ENCODE data around the gene GBA2. TPM values are rescaled to one million over a fixed set of nuclear protein-coding genes. Genes with fewer than 3 reads are reported as not detected.
A peak's percentile ranks its signal among the peaks of the same experiment; 100 is the strongest.

Gene GBA2
- total RNA-seq, 6 experiments from 2014 or later, result 29.5 to 53.7 (median 35.2) TPM

GRCh38 chr9:35746583-35746982, 2.4 kb downstream of the GBA2 start:
- intact Hi-C loops (cut with DNase I), result no loop called here
- Histone ChIP-seq H3K4me1 (peaks cover 0 to 33% (median 15%) of the 10 kb centered on the region in 4 donors), H3K9me3 (no peaks in the 10 kb centered on the region), H3K36me3 (peaks cover 7 to 45% (median 21%) of the 10 kb centered on the region in 4 donors), H3K27me3 (no peaks in the 10 kb centered on the region), H3K4me3 (peak overlapping the region; percentile 78 to 83 (median 82)), H3K27ac (peak overlapping the region in 1 of 3 donors; percentile 85)
- ATAC-seq (peak; percentile 46 to 56 (median 48)), DNase-seq (peak in 1 of 3 donors; percentile 68)
- WGBS (ENCODE audit: insufficient coverage, low coverage, low lambda C conversion rate, missing lambda C conversion rate), result 15% methylated on average over 3 of the region's 3 CpGs
- TF ChIP-seq CTCF (IDR thresholded peaks at IDR 0.05) (no peak), POLR2A (IDR thresholded peaks at IDR 0.05) (no peak)

DNA sequence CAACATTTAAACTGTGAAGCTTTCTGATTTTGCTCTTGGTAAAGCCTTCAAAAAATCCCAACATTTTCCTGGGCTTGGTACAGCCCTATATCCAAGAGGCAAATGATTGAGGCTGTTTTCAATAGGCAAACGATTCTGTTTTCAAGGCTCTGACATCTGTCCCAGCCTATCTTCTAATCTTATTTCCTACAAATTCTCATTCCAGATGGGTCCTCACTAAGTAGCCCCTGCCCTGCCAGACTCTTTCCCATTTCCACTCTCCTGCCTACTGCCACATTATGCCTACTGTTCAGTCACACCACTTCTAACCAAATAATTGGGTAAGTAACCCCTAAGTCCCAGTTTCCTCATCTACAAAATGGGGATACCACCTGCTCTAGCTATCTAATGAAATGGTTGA, 3.5 kb downstream of the GBA2 start:
- Histone ChIP-seq H3K9me3 (no peaks in the 10 kb centered on the region), H3K36me3 (peaks cover 7 to 40% (median 17%) of the 10 kb centered on the region in 4 donors), H3K4me3 (no peak overlapping the region), H3K27me3 (no peaks in the 10 kb centered on the region), H3K27ac (no peak overlapping the region), H3K4me1 (peaks cover 0 to 33% (median 15%) of the 10 kb centered on the region in 4 donors)
- intact Hi-C loops (cut with DNase I), result no loop called here
- DNase-seq, result peak in 1 of 3 donors; percentile 21
- ATAC-seq, result no peak
- 33% methylated on average over 1 of the region's 1 CpG for WGBS (ENCODE audit: insufficient coverage, low coverage, low lambda C conversion rate, missing lambda C conversion rate)
- TF ChIP-seq POLR2A (IDR thresholded peaks at IDR 0.05) (no peak), CTCF (IDR thresholded peaks at IDR 0.05) (no peak)

DNA sequence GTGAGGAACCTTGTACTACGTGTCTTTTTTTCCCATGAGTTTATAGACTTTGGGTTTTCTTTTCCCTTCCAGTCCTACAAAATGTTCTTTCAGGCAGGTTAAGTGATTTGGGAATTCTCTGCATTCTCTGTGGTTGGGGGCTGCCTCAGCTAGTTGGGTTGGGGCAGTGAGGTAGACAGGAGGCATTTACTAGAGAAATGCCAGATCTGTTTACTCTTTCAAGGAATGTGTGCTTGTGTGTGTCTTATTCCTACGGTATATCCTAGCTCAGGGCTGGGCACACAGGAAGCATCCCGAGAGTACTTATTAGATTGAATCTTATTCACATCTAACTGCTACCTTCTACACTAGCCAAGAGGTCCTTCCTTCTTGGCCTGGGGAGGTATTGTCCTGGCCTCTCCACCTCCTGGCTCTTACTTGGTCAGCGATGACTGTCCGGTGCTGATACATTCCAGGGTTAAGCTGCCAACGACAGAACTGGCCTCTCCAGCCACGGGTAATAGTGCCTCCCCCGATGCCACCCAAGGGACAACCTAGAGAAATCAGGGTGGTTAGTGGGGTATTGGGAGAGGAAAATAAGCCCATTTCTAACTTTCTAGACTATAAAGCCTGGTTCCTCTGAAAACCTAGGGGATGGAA, 5.0 kb downstream of the GBA2 start:
- no peaks in the 10 kb centered on the region for H3K27me3 ChIP-seq
- H3K27ac ChIP-seq, result no peak overlapping the region
- no peaks in the 10 kb centered on the region for H3K9me3 ChIP-seq
- intact Hi-C loops (cut with DNase I), result no loop called here
- H3K4me3 ChIP-seq, result no peak overlapping the region
- peaks cover 0 to 27% (median 10%) of the 10 kb centered on the region in 4 donors for H3K4me1 ChIP-seq
- H3K36me3 ChIP-seq, result peaks cover 8 to 53% (median 28%) of the 10 kb centered on the region in 4 donors
- DNase-seq, result peak in 1 of 3 donors; percentile 30
- no peak for ATAC-seq
- TF ChIP-seq CTCF (IDR thresholded peaks at IDR 0.05) (no peak), POLR2A (IDR thresholded peaks at IDR 0.05) (no peak)
- WGBS (ENCODE audit: insufficient coverage, low coverage, low lambda C conversion rate, missing lambda C conversion rate), result 79% methylated on average over 6 of the region's 8 CpGs

- H3K27ac ChIP-seq, result no peak overlapping the region
- intact Hi-C loops (cut with DNase I), result no loop called here
- ATAC-seq, result no peak
Measured at GRCh38 chr9:35743452-35743851, 5.6 kb downstream of the GBA2 start.

More at GRCh38 chr9:35743452-35743851, 5.6 kb downstream of the GBA2 start:
- TF ChIP-seq CTCF (IDR thresholded peaks at IDR 0.05), result no peak
- no peak for TF ChIP-seq POLR2A (IDR thresholded peaks at IDR 0.05)
- Histone ChIP-seq H3K36me3 (peaks cover 8 to 58% (median 32%) of the 10 kb centered on the region in 4 donors), H3K9me3 (no peaks in the 10 kb centered on the region), H3K27me3 (no peaks in the 10 kb centered on the region), H3K4me3 (no peak overlapping the region), H3K4me1 (peaks cover 0 to 27% (median 10%) of the 10 kb centered on the region in 4 donors)
- peak in 1 of 3 donors; percentile 10 for DNase-seq
- 62% methylated on average over 2 of the region's 2 CpGs for WGBS (ENCODE audit: insufficient coverage, low coverage, low lambda C conversion rate, missing lambda C conversion rate)

All from right lobe of liver (tissue), 6 donors.